Heart right ventricle (tissue), 16 donors: ENCODE results near the gene STX2. TPM values are rescaled to one million over a fixed set of nuclear protein-coding genes. Genes with fewer than 3 reads are reported as not detected.
"Not testable (repeated sequence)": the region's sequence is repeated elsewhere in the genome, so short reads cannot be mapped to it uniquely, and the experiment has no call there.

ENCODE experiments used
- ATAC-seq, 8 donors: fragments of 200-7000 bp; cut with Tn5 transposase; one replicate each; pipeline ENCODE4 v1.9.1; 2020; ENCODE audit warnings: mild to moderate bottlenecking in 8 of 8, moderate library complexity in 8 of 8, moderate number of reproducible peaks in 1 of 8
- DNase-seq, 2 donors: peaks; one replicate each; pipeline ENCODE4 v3.0.0-alpha.2; 2020
- H3K27ac ChIP-seq, 10 donors: fragments of 200-600 bp; sonication (generic) in 2 of 10; one replicate each; pipeline versions ENCODE4 v1.5.0 to v1.8.0; 2020 to 2022; ENCODE audit warnings: mild to moderate bottlenecking in 3 of 10
- H3K27me3 ChIP-seq, 7 donors: fragments of 200-600 bp; one replicate each; pipeline ENCODE4 v1.8.0; 2021 to 2022; ENCODE audit warnings: mild to moderate bottlenecking in 2 of 7
- H3K36me3 ChIP-seq, 9 donors: fragments of 200-600 bp; sonication (generic) in 1 of 9; one replicate each; pipeline versions ENCODE4 v1.5.0 to v1.8.0; 2020 to 2022; ENCODE audit warnings: mild to moderate bottlenecking in 2 of 9
- H3K4me1 ChIP-seq, 9 donors: fragments of 200-600 bp; sonication (generic) in 1 of 9; one replicate each; pipeline versions ENCODE4 v1.5.0 to v1.8.0; 2020 to 2022; ENCODE audit warnings: mild to moderate bottlenecking in 4 of 9
- H3K4me3 ChIP-seq, 10 donors: fragments of 200-600 bp; sonication (generic) in 2 of 10; one replicate each; pipeline versions ENCODE4 v1.5.0 to v1.8.0; 2020 to 2022; ENCODE audit warnings: mild to moderate bottlenecking in 7 of 10, moderate library complexity in 2 of 10
- H3K9me3 ChIP-seq, 11 donors: fragments of 200-600 bp in 10 of 11; sonication (generic) in 2 of 11; one replicate each; pipeline versions ENCODE4 v1.5.0 to v1.8.0; 2013 to 2022; ENCODE audit warnings: mild to moderate bottlenecking in 2 of 11, control low read depth in 1 of 11, moderate library complexity in 1 of 11
- CTCF ChIP-seq, 9 donors: fragments of 200-600 bp; sonication (generic) in 2 of 9; IDR thresholded peaks; one replicate each; pipeline versions ENCODE4 v1.5.0 to v1.8.0; 2021 to 2022; ENCODE audit warnings: antibody characterized with exemption in 9 of 9, mild to moderate bottlenecking in 5 of 9, moderate library complexity in 1 of 9
- WGBS, 2 donors: extraction: QIAGEN DNeasy Blood & Tissue Kit; methylation state at CpG; one replicate each; pipeline ENCODE4 v1.1.7; 2013; ENCODE audit warnings: inconsistent platforms in 1 of 2; 5-methylcytosine and 5-hydroxymethylcytosine counted together
- intact Hi-C, 10 donors: fragments of 100-400 bp; cut with DNase I; formaldehyde crosslinking; loops; one replicate each; pipeline versions ENCODE4 v1.11.1 to v1.14.2; 2022
- polyA plus RNA-seq, 2 donors: library from polyadenylated mRNA; stranded (reverse); fragments of 200-250 nt; gene quantifications; one replicate each; pipeline ENCODE4 v1.2.3, GENCODE V29; 2013
- total RNA-seq, 10 donors: library from RNA; stranded (reverse); fragmentation: NEBNext Ultra II Directional in 3 of 10; extraction: Animal tissue kit (Norgen Biotek cat#: 25700) in 3 of 10; gene quantifications; one replicate each; pipeline versions ENCODE4 v1.2.1 to v1.2.4, GENCODE V29; 2021 to 2023
- donor health status: Arrhythmogenic right ventricular cardiomyopathy.
- donor health status: ischemic (EF 13 %, LVEDD 7.1; RV severe dilation, severe dysfunction).
- donor health status: healthy with polysubstance abuse.
- donor health status: DM: no; HTN: yes; CAD: no.
- donor health status: DM: no; HTN: no; CAD: no.
- donor health status: ischemic (EF 25% LVEDD 6.9; RV normal size, moderate dysfunction).
- donor health status: ischemic (EF 25% LVEDD 5.7; RV mildly dilated, moderate dysfunction).
- donor health status: healthy.
- donor health status: DM: yes; HTN: yes; CAD: no.
- donor health status: Ischemic cardiomyopathy.
- donor health status: ischemic (EF 35%, LVEDD 5.7; RV mildly dilated, moderate dysfunction).
- donor health status: nonischemic (EF 11% LVEDD 7.7; RV severe dilation, severe dysfunction).
- donor health status: DM: yes; HTN: yes; CAD: no.
- donor health status: PGD.
- donor health status: ischemic (EF 29% LVEDD 5.4; RV normal size, mild dysfunction).
- donor health status: nonischemic (EF 23%, LVEDD 6.1; RV moderate dilation, normal function).

STX2 gene
- total and polyA plus RNA-seq, 12 donors: 6.0 to 17.0 (median 11.6) TPM

- DNase-seq (peak; percentile 90 to 94), ATAC-seq (peak; percentile 88 to 95 (median 92))
- 4% methylated on average over 91 to 118 of the region's 118 CpGs for WGBS, 2 donors
- intact Hi-C loops: loop anchor here in 3 of 10 donors (1.0 to 5.0 kb wide), 2 partner anchors 32 to 34 kb away; partner anchors contain the start of gene STX2 (in 3 of the 3)
- peaks cover 0 to 11% (median 0%) of the 10 kb centered on the region in 11 donors for H3K9me3 ChIP-seq
- TF ChIP-seq CTCF (IDR thresholded peaks at IDR 0.05): no peak
- H3K27ac ChIP-seq: peak within 1 kb of the TSS; percentile 35 to 93 (median 87)
- peaks cover 0 to 38% (median 26%) of the 10 kb centered on the region in 9 donors for H3K36me3 ChIP-seq
- H3K4me3 ChIP-seq: peak within 1 kb of the TSS; percentile 66 to 89 (median 78)
- peaks cover 0 to 42% (median 27%) of the 10 kb centered on the region in 9 donors for H3K4me1 ChIP-seq
- H3K27me3 ChIP-seq: no peaks in the 10 kb centered on the region
These were observed 32.5 kb upstream of the STX2 start, which contains the start of gene RAN for GRCh38 chr12:130871286-130872178. TSS of gene RAN (plus strand) at chr12:130872066. CDS start at chr12:130872594, 528 bp downstream.

GRCh38 chr12:130870442-130871285 lies 31.6 kb upstream of the STX2 start:
- H3K27me3 ChIP-seq: no peaks in the 10 kb centered on the region
- peaks cover 0 to 11% (median 0%) of the 10 kb centered on the region in 11 donors for H3K9me3 ChIP-seq
- peak overlapping the region in 8 of 10 donors; percentile 37 to 89 (median 64) for H3K4me3 ChIP-seq
- peak in 8 of 9 donors; percentile 18 to 60 (median 40) for TF ChIP-seq CTCF (IDR thresholded peaks at IDR 0.05)
- H3K4me1 ChIP-seq: peaks cover 0 to 42% (median 27%) of the 10 kb centered on the region in 9 donors
- ATAC-seq (peak; percentile 18 to 69 (median 52)), DNase-seq (peak; percentile 40 to 48)
- peak overlapping the region in 9 of 10 donors; percentile 66 to 93 (median 84) for H3K27ac ChIP-seq
- H3K36me3 ChIP-seq: peaks cover 0 to 29% (median 18%) of the 10 kb centered on the region in 9 donors
- WGBS, 2 donors: 42 to 44% methylated on average over 31 of the region's 31 CpGs
- intact Hi-C loops: loop anchor here in 3 of 10 donors (1.0 to 5.0 kb wide), 2 partner anchors 31 to 33 kb away; partner anchors contain the start of gene STX2 (in 3 of the 3)

- WGBS, 2 donors: 36 to 52% methylated on average over 4 of the region's 4 CpGs
- H3K36me3 ChIP-seq: peaks cover 0 to 7% (median under 1%) of the 10 kb centered on the region in 9 donors
- H3K4me3 ChIP-seq: no peak overlapping the region
- peaks cover 0 to 24% (median 17%) of the 10 kb centered on the region in 9 donors for H3K4me1 ChIP-seq
- H3K27ac ChIP-seq: peak overlapping the region in 1 of 10 donors; percentile 24
- no peak for TF ChIP-seq CTCF (IDR thresholded peaks at IDR 0.05)
- H3K27me3 ChIP-seq: no peaks in the 10 kb centered on the region
- DNase-seq (no peak), ATAC-seq (no peak)
- intact Hi-C loops: no loop called here
- peaks cover 0 to 11% (median 0%) of the 10 kb centered on the region in 11 donors for H3K9me3 ChIP-seq
These were observed 29.4 kb upstream of the STX2 start for GRCh38 chr12:130868412-130868811.

GRCh38 chr12:130863298-130863697 lies 24.2 kb upstream of the STX2 start:
- no peak for TF ChIP-seq CTCF (IDR thresholded peaks at IDR 0.05)
- H3K36me3 ChIP-seq: no peaks in the 10 kb centered on the region
- no peak for ATAC-seq
- no peaks in the 10 kb centered on the region for H3K27me3 ChIP-seq
- no peak overlapping the region for H3K4me3 ChIP-seq
- no peaks in the 10 kb centered on the region for H3K4me1 ChIP-seq
- WGBS, 2 donors: 76 to 82% methylated on average over 5 of the region's 5 CpGs
- peaks cover 0 to 11% (median 0%) of the 10 kb centered on the region in 11 donors for H3K9me3 ChIP-seq
- DNase-seq: no peak
- no peak overlapping the region for H3K27ac ChIP-seq
- intact Hi-C loops: no loop called here

GRCh38 chr12:130862771-130863170 lies 23.7 kb upstream of the STX2 start:
- DNase-seq, H3K27ac ChIP-seq, H3K4me1 ChIP-seq, intact Hi-C loops, H3K36me3 ChIP-seq, H3K27me3 ChIP-seq, ATAC-seq, H3K4me3 ChIP-seq: not testable (repeated sequence)
- 92 to 96% methylated on average over 8 of the region's 8 CpGs for WGBS, 2 donors
- H3K9me3 ChIP-seq: peaks cover 0 to 10% (median 0%) of the 10 kb centered on the region in 11 donors
